ENCODE results near the gene LRRC15. TPM values are rescaled to one million over a fixed set of nuclear protein-coding genes. Genes with fewer than 3 reads are reported as not detected.
A peak's percentile ranks its signal among the peaks of the same experiment; 100 is the strongest.

LRRC15 gene
- total RNA-seq, 2 donors from 2014 or later: 0.11 TPM; not detected in 1

DNA sequence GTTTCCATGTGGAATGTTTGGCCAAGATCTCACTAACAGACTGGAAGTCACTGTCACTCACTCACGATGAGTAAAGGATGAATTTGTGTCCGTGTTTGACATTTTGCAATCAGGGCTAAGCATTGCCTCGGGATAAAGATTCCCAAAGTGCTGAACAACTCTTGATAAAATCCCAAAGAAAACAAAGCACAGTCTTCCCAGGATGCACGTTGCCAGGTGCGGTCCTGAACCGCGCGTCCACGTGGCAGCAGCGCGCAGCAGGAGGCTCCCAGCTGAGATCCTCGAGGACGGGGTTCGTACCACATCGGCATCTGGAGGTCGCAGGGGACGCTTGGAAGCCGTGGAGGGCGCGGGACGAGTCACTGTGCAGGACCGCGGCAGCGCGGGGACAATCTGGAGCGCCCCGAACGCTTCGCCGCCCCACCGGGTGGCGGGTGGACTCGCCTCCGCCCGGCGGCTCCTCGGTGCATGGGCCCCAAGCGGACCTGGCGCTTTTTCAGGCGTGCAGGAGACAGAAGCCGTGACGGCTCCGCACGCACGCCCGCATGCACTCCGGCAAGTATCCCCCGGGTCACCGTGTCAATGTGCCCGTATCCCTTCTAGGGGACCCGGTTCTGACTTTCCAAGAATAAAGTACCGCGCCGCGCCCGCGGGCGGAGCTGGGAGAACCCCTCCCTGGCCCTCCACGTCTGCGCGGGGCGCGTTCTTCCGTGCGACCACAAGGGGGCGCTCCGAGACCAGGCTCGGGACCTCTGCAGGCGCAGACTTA, 36.1 kb downstream of the LRRC15 start:
- Histone ChIP-seq H3K27ac (ENCODE audit: low read depth, low read length) (no peak overlapping the region), H3K9ac (ENCODE audit: extremely low read depth, low read length, poor library complexity, severe bottlenecking) (peak overlapping the region; percentile 36), H3K27me3 (ENCODE audit: control insufficient read depth, insufficient read depth, low read length, poor library complexity, severe bottlenecking) (peaks cover 21% of the 10 kb centered on the region), H3K4me1 (ENCODE audit: control insufficient read depth, insufficient read depth, low read length) (peaks cover 17% of the 10 kb centered on the region), H3K4me3 (ENCODE audit: low read length) (peak overlapping the region; percentile 79), H3K9me3 (ENCODE audit: control insufficient read depth, low read length) (no peaks in the 10 kb centered on the region), H3K36me3 (ENCODE audit: control insufficient read depth, insufficient read depth, low read length) (no peaks in the 10 kb centered on the region)
- TF ChIP-seq, protein P1, sequence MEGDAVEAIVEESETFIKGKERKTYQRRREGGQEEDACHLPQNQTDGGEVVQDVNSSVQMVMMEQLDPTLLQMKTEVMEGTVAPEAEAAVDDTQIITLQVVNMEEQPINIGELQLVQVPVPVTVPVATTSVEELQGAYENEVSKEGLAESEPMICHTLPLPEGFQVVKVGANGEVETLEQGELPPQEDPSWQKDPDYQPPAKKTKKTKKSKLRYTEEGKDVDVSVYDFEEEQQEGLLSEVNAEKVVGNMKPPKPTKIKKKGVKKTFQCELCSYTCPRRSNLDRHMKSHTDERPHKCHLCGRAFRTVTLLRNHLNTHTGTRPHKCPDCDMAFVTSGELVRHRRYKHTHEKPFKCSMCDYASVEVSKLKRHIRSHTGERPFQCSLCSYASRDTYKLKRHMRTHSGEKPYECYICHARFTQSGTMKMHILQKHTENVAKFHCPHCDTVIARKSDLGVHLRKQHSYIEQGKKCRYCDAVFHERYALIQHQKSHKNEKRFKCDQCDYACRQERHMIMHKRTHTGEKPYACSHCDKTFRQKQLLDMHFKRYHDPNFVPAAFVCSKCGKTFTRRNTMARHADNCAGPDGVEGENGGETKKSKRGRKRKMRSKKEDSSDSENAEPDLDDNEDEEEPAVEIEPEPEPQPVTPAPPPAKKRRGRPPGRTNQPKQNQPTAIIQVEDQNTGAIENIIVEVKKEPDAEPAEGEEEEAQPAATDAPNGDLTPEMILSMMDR (conservative IDR thresholded peaks at IDR 0.05): peak; percentile 100
- peak overlapping the region; percentile 48 for H3K4me3 Mint-ChIP-seq
- peaks cover 33% of the 10 kb centered on the region for H3K27me3 Mint-ChIP-seq (ENCODE audit: insufficient read depth)
- H3K4me1 Mint-ChIP-seq: peaks cover 17% of the 10 kb centered on the region
- H3K9me3 Mint-ChIP-seq: no peaks in the 10 kb centered on the region
- DNase-seq: peak; percentile 97
- 6 to 16% methylated on average over 17 to 69 of the region's 69 CpGs for WGBS, 2 experiments (ENCODE audit: insufficient coverage in 1 of 2, insufficient read length in 1 of 2)
- no peak overlapping the region for H3K27ac Mint-ChIP-seq
- no peaks in the 10 kb centered on the region for H3K36me3 Mint-ChIP-seq (ENCODE audit: low read depth)

DNA sequence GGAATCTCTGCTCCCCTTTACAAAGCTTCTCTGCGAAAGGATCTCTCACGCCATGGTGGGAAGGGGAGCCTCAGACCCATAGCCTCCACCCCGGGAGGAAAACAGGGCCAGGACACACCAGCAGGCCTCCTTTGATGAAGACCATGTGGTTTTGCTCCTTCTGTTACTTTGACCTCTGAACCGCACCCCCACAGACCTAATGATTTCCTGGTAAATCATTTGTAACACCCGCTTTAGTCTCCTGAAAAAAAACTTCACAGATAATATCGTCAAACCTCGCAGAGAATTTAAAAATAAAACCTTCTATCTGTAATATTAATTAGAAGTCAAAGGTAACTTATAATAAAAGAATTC, 36.7 kb downstream of the LRRC15 start:
- H3K36me3 Mint-ChIP-seq (ENCODE audit: low read depth): no peaks in the 10 kb centered on the region
- Histone ChIP-seq H3K4me1 (ENCODE audit: control insufficient read depth, insufficient read depth, low read length) (peaks cover 12% of the 10 kb centered on the region), H3K9me3 (ENCODE audit: control insufficient read depth, low read length) (no peaks in the 10 kb centered on the region), H3K4me3 (ENCODE audit: low read length) (no peak overlapping the region), H3K27me3 (ENCODE audit: control insufficient read depth, insufficient read depth, low read length, poor library complexity, severe bottlenecking) (peaks cover 21% of the 10 kb centered on the region), H3K36me3 (ENCODE audit: control insufficient read depth, insufficient read depth, low read length) (no peaks in the 10 kb centered on the region), H3K9ac (ENCODE audit: extremely low read depth, low read length, poor library complexity, severe bottlenecking) (no peak overlapping the region), H3K27ac (ENCODE audit: low read depth, low read length) (no peak overlapping the region)
- WGBS, 2 experiments (ENCODE audit: insufficient coverage in 1 of 2, insufficient read length in 1 of 2): 84 to 92% methylated on average over 3 to 6 of the region's 7 CpGs
- peaks cover 13% of the 10 kb centered on the region for H3K4me1 Mint-ChIP-seq
- DNase-seq: no peak
- peaks cover 33% of the 10 kb centered on the region for H3K27me3 Mint-ChIP-seq (ENCODE audit: insufficient read depth)
- TF ChIP-seq, protein P1 (conservative IDR thresholded peaks at IDR 0.05): no peak
- H3K9me3 Mint-ChIP-seq: no peaks in the 10 kb centered on the region
- no peak overlapping the region for H3K27ac Mint-ChIP-seq
- H3K4me3 Mint-ChIP-seq: peak overlapping the region; percentile 48

DNA sequence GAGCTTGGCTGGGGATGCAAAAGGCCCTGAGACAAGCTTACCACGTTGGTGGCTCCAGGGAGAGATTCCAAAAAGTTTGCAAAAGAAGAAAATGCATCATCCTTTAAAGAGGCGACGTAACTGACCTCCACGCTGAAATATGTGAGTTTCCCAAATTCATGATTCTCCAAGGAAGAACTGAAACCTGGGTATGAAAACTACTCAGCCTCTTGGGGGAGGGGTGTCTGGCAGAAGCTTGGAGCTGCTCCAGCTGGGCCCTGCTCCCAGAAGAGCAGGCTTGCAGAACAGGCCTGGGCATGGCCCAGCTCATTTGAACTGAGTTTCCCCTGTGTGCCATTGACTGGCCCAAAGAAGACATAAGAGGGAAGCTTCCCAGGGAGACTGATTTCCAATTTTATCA, 39.0 kb downstream of the LRRC15 start:
- no peak for DNase-seq
- Mint-ChIP-seq H3K4me3 (no peak overlapping the region), H3K27ac (no peak overlapping the region), H3K9me3 (no peaks in the 10 kb centered on the region), H3K36me3 (ENCODE audit: low read depth) (no peaks in the 10 kb centered on the region), H3K4me1 (peaks cover 4% of the 10 kb centered on the region), H3K27me3 (ENCODE audit: insufficient read depth) (peaks cover 33% of the 10 kb centered on the region)
- TF ChIP-seq, protein P1 (conservative IDR thresholded peaks at IDR 0.05): no peak
- Histone ChIP-seq H3K4me1 (ENCODE audit: control insufficient read depth, insufficient read depth, low read length) (peaks cover 7% of the 10 kb centered on the region), H3K36me3 (ENCODE audit: control insufficient read depth, insufficient read depth, low read length) (no peaks in the 10 kb centered on the region), H3K9me3 (ENCODE audit: control insufficient read depth, low read length) (no peaks in the 10 kb centered on the region), H3K4me3 (ENCODE audit: low read length) (no peak overlapping the region), H3K27ac (ENCODE audit: low read depth, low read length) (no peak overlapping the region), H3K9ac (ENCODE audit: extremely low read depth, low read length, poor library complexity, severe bottlenecking) (no peak overlapping the region), H3K27me3 (ENCODE audit: control insufficient read depth, insufficient read depth, low read length, poor library complexity, severe bottlenecking) (peaks cover 21% of the 10 kb centered on the region)
- WGBS, 2 experiments (ENCODE audit: insufficient coverage in 1 of 2, insufficient read length in 1 of 2): 50 to 77% methylated on average over 1 to 4 of the region's 4 CpGs

Data from endodermal cell (in vitro differentiated cells).